ENCODE measurements around the gene MRM3. TPM values are rescaled to one million over a fixed set of nuclear protein-coding genes. Genes with fewer than 3 reads are reported as not detected.

Gene MRM3
- total and polyA plus RNA-seq, 2 donors (not counting 3 experiments of a cell fraction or from before 2014, with no cell fraction given) = 17.1 to 19.2 TPM

DNA sequence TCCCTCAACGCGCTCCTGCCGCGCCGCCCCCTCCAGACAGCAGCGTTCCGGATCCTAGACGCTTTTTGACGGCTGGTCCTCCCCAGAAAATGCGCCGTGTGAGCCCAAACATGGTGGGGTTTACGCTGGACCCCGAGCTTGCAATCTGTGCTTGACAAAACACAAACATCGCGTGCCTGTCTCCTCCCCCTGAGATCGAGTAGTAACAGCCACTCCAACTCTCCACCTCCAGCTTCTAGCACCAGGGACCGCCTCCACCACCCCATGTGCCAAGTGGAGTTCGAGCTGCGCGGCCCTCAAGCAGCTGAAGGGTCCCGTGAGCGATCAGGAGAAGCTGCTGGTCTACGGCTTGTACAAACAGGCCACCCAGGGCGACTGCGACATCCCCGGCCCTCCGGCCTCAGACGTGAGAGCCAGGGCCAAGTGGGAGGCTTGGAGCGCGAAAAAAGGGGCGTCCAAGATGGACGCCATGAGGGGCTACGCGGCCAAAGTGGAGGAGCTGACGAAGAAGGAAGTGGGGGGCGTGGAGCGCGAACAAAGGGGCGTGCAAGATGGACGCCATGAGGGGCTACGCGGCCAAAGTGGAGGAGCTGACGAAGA is 29.4 kb upstream of the MRM3 start:
- intact Hi-C loops (cut with micrococcal nuclease) = loop anchor here (1.0 kb wide), 4 partner anchors 19 to 229 kb away; partner anchors contain the start of genes GLOD4, MRM3 and VPS53

More for the DNA sequence above, 29.4 kb upstream of the MRM3 start:
- Histone ChIP-seq H3K9me1 (replicated peaks; ENCODE audit: control insufficient read depth, extremely low read depth, insufficient read depth, low read length) (no peaks in the 10 kb centered on the region), H3K36me3 (ENCODE audit: control insufficient read depth in 2 of 2, extremely low read depth in 1 of 2, insufficient read depth in 2 of 2, low read length in 2 of 2) (peaks cover 2 to 3% of the 10 kb centered on the region in 2 experiments), H3K9me3 (replicated peaks; ENCODE audit: control insufficient read depth, insufficient read depth, low read length) (no peaks in the 10 kb centered on the region), H3K27me3 (ENCODE audit: control insufficient read depth in 2 of 2, insufficient read depth in 2 of 2, low read length in 2 of 2) (no peaks in the 10 kb centered on the region), H2AFZ (ENCODE audit: low read depth, low read length) (peak overlapping the region; percentile 61), H3K9ac (replicated peaks; ENCODE audit: extremely low read depth, insufficient read depth, low read length) (peak overlapping the region; percentile 75), H3K4me2 (ENCODE audit: insufficient read depth, low read length) (peak overlapping the region; percentile 37), H3K4me3 (replicated peaks in 1 of 3; ENCODE audit: insufficient read depth in 1 of 3, low read depth in 1 of 3, low read length in 3 of 3) (peak overlapping the region; percentile 34 to 82 (median 78)), H3K27ac (ENCODE audit: insufficient read depth, low read depth, low read length) (peak overlapping the region; percentile 30), H4K20me1 (replicated peaks; ENCODE audit: control insufficient read depth, extremely low read depth, insufficient read depth, low read length) (no peaks in the 10 kb centered on the region), H3K4me1 (ENCODE audit: control insufficient read depth, extremely low read depth, insufficient read depth, low read length) (peaks cover 18% of the 10 kb centered on the region), H3K79me2 (ENCODE audit: control insufficient read depth, insufficient read depth, low read length) (peaks cover 37% of the 10 kb centered on the region)
- TF ChIP-seq, protein P1, sequence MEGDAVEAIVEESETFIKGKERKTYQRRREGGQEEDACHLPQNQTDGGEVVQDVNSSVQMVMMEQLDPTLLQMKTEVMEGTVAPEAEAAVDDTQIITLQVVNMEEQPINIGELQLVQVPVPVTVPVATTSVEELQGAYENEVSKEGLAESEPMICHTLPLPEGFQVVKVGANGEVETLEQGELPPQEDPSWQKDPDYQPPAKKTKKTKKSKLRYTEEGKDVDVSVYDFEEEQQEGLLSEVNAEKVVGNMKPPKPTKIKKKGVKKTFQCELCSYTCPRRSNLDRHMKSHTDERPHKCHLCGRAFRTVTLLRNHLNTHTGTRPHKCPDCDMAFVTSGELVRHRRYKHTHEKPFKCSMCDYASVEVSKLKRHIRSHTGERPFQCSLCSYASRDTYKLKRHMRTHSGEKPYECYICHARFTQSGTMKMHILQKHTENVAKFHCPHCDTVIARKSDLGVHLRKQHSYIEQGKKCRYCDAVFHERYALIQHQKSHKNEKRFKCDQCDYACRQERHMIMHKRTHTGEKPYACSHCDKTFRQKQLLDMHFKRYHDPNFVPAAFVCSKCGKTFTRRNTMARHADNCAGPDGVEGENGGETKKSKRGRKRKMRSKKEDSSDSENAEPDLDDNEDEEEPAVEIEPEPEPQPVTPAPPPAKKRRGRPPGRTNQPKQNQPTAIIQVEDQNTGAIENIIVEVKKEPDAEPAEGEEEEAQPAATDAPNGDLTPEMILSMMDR (IDR thresholded peaks at IDR 0.05; ENCODE audit: extremely low read depth in 1 of 2, insufficient read depth in 1 of 2, low read depth in 1 of 2, low read length in 2 of 2) = no peak
- peak; percentile 12 for TF ChIP-seq MAX (IDR thresholded peaks at IDR 0.05; ENCODE audit: insufficient read depth, insufficient read length)
- peak; percentile 77 for DNase-seq (ENCODE audit: low read depth, low spot score)
- dilution Hi-C loops (cut with MboI; ENCODE audit: extremely low pct_ligation_motif_present, low sequenced_read_pairs) = no loop called here
- POLR2A ChIA-PET = no interaction called here
- FAIRE-seq = peak; percentile 84
- TSS peak; percentile 35 for BruUV-seq (replicated peaks)
- CTCF ChIA-PET = interaction anchor here (0.8 to 3.2 kb wide), 9 partner anchors 11 to 341 kb away, joined by 3 to 18 read pairs (median 4); partner anchors contain the start of gene TIMM22
